Panc1 (cell line): Measurements from ENCODE around the gene CD80. TPM values are rescaled to one million over a fixed set of nuclear protein-coding genes. Genes with fewer than 3 reads are reported as not detected.

Source experiments
- ATAC-seq: fragments of 200-7000 bp; cut with Tn5 transposase; 2 replicates; pipeline ENCODE4 v1.9.1; 2020; ENCODE audit warnings: mild to moderate bottlenecking, moderate library complexity
- BruUV-seq: library from RNA; stranded (reverse); fragments of 400-500 nt; replicated peaks from 2 replicates; lab custom pipeline; 2021; lab: Mats Ljungman, UMichigan
- CTCF ChIA-PET: fragments of 300-600 bp; sonication (Branson Sonifier 250); formaldehyde crosslinking; loops from one replicate; lab custom pipeline; 2022; ENCODE audit warnings: antibody characterized with exemption; lab: Charles Lee
- POLR2A ChIA-PET: fragments of 300-600 bp; sonication (Branson Sonifier 250); formaldehyde crosslinking; loops from one replicate; lab custom pipeline; 2022; ENCODE audit warnings: antibody characterized with exemption; lab: Charles Lee
- DNase-seq: peaks from one replicate; pipeline ENCODE4 v3.0.0-alpha.2; 2010; ENCODE audit warnings: low read depth, low spot score
- H3K27ac ChIP-seq: 2 replicates; pipeline ENCODE4 v1.5.1; 2011; ENCODE audit warnings: mild to moderate bottlenecking, low read length, inconsistent platforms
- H3K27me3 ChIP-seq: fragments of 200-500 bp; sonication (Bioruptor generic); 2 replicates; pipeline ENCODE4 v1.6.0; 2014; ENCODE audit warnings: low read length, inconsistent platforms; ENCODE audit not compliant: control insufficient read depth, insufficient read depth
- H3K36me3 ChIP-seq: fragments of 200-500 bp; sonication (Bioruptor generic); 2 replicates; pipeline ENCODE4 v1.5.1; 2014; ENCODE audit warnings: inconsistent platforms, mild to moderate bottlenecking, low read length, moderate library complexity; ENCODE audit not compliant: control insufficient read depth, insufficient read depth
- H3K4me1 ChIP-seq: 2 replicates; pipeline ENCODE4 v1.5.1; 2011; ENCODE audit warnings: inconsistent platforms, mild to moderate bottlenecking, low read length, moderate library complexity; ENCODE audit not compliant: control insufficient read depth, insufficient read depth
- H3K4me3 ChIP-seq, 2 experiments: 2 replicates each; pipeline ENCODE4 v1.5.1; 2011 to 2012; ENCODE audit warnings: low read depth in 2 of 2, low read length in 2 of 2, mild to moderate bottlenecking in 2 of 2, inconsistent platforms in 1 of 2, moderate library complexity in 1 of 2
- H3K9me3 ChIP-seq: fragments of 200-500 bp; sonication (Bioruptor generic); 2 replicates; pipeline ENCODE4 v1.5.1; 2014; ENCODE audit warnings: low read depth, mild to moderate bottlenecking, inconsistent platforms, low read length, moderate library complexity; ENCODE audit not compliant: control insufficient read depth, insufficient read depth
- POLR2AphosphoS5 ChIP-seq: IDR thresholded peaks from 2 replicates; pipeline ENCODE4 v1.6.1; 2012; ENCODE audit warnings: mild to moderate bottlenecking, low read depth, low read length, moderate library complexity
- SIN3A ChIP-seq: IDR thresholded peaks from 2 replicates; pipeline ENCODE4 v1.6.1; 2012; ENCODE audit warnings: low read depth, mild to moderate bottlenecking, low read length, moderate library complexity, borderline replicate concordance; ENCODE audit not compliant: insufficient read depth
- TCF7L2 ChIP-seq: IDR thresholded peaks from 2 replicates; pipeline ENCODE4 v1.6.1; 2011; ENCODE audit warnings: mild to moderate bottlenecking, low read depth, low read length, inconsistent platforms
- in situ Hi-C: cut with HindIII; loops from 2 replicates; pipeline ENCODE4 v1.10.0; 2016; ENCODE audit warnings: low sequenced_read_pairs, low pct_unique_long_range_greater_than_20kb
- intact Hi-C: fragments of 100-400 bp; cut with micrococcal nuclease; formaldehyde crosslinking; loops from one replicate; pipeline ENCODE4 v1.10.0; 2022; ENCODE audit not compliant: unreplicated experiment
- total RNA-seq: library from RNA; stranded (reverse); gene quantifications from one replicate; pipeline ENCODE4 v1.2.1, GENCODE V29; 2021; ENCODE audit not compliant: unreplicated experiment
- TF ChIP-seq, protein P1 (sequence below): fragments of 450-650 bp; IDR thresholded peaks from 2 replicates; pipeline ENCODE4 v1.5.1; 2017; ENCODE audit warnings: mild to moderate bottlenecking
- TF ChIP-seq, protein P2 (sequence below), 2 experiments: IDR thresholded peaks; 2 replicates each; pipeline ENCODE4 v1.6.1; 2011 to 2012; ENCODE audit warnings: low read depth in 2 of 2, control low read depth in 1 of 2, low read length in 1 of 2, mild to moderate bottlenecking in 1 of 2, moderate library complexity in 1 of 2; ENCODE audit not compliant: insufficient read depth in 1 of 2

Gene CD80
- total RNA-seq, 1 experiment from 2014 or later, result 0.15 TPM

DNA sequence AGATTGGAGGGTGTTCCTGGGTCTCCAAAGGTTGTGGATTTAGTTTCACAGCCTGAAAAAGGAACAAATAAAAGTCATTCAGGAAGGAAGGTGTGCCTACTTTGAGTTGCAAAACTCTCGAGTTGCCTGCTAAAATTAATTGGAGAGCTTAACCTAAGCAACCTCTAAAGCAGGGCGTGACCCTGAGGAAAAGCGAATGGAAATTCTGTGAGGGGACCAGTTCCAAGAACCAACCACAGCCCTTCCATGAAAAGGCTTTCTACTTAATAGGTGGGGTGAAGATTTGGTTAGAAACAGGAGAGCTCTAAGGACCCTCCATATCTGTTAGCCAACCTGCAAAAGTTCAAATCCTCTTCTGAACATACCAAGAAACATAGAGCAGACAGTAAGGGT, 1.5 kb downstream of the CD80 start:
- no peaks in the 10 kb centered on the region for H3K36me3 ChIP-seq
- H3K27me3 ChIP-seq, result no peaks in the 10 kb centered on the region; the same call in 1 of the 2 replicates
- DNase-seq, result no peak
- no peak overlapping the region for H3K4me3 ChIP-seq
- intact Hi-C loops (no loop called here), in situ Hi-C loops (no loop called here)
- TF ChIP-seq, protein P1, sequence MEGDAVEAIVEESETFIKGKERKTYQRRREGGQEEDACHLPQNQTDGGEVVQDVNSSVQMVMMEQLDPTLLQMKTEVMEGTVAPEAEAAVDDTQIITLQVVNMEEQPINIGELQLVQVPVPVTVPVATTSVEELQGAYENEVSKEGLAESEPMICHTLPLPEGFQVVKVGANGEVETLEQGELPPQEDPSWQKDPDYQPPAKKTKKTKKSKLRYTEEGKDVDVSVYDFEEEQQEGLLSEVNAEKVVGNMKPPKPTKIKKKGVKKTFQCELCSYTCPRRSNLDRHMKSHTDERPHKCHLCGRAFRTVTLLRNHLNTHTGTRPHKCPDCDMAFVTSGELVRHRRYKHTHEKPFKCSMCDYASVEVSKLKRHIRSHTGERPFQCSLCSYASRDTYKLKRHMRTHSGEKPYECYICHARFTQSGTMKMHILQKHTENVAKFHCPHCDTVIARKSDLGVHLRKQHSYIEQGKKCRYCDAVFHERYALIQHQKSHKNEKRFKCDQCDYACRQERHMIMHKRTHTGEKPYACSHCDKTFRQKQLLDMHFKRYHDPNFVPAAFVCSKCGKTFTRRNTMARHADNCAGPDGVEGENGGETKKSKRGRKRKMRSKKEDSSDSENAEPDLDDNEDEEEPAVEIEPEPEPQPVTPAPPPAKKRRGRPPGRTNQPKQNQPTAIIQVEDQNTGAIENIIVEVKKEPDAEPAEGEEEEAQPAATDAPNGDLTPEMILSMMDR, result no peak
- no peak for TF ChIP-seq TCF7L2
- TF ChIP-seq, protein P2, sequence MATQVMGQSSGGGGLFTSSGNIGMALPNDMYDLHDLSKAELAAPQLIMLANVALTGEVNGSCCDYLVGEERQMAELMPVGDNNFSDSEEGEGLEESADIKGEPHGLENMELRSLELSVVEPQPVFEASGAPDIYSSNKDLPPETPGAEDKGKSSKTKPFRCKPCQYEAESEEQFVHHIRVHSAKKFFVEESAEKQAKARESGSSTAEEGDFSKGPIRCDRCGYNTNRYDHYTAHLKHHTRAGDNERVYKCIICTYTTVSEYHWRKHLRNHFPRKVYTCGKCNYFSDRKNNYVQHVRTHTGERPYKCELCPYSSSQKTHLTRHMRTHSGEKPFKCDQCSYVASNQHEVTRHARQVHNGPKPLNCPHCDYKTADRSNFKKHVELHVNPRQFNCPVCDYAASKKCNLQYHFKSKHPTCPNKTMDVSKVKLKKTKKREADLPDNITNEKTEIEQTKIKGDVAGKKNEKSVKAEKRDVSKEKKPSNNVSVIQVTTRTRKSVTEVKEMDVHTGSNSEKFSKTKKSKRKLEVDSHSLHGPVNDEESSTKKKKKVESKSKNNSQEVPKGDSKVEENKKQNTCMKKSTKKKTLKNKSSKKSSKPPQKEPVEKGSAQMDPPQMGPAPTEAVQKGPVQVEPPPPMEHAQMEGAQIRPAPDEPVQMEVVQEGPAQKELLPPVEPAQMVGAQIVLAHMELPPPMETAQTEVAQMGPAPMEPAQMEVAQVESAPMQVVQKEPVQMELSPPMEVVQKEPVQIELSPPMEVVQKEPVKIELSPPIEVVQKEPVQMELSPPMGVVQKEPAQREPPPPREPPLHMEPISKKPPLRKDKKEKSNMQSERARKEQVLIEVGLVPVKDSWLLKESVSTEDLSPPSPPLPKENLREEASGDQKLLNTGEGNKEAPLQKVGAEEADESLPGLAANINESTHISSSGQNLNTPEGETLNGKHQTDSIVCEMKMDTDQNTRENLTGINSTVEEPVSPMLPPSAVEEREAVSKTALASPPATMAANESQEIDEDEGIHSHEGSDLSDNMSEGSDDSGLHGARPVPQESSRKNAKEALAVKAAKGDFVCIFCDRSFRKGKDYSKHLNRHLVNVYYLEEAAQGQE (IDR thresholded peaks at IDR 0.05; ENCODE audit: insufficient read depth in 1 of 2, low read depth in 2 of 2, low read length in 1 of 2), result no peak
- no peak for TF ChIP-seq POLR2AphosphoS5
- TF ChIP-seq SIN3A, result no peak
- ChIA-PET CTCF (no interaction called here), POLR2A (no interaction called here)
- H3K27ac ChIP-seq, result no peak overlapping the region
- BruUV-seq, result no TSS peak
- ATAC-seq, result no peak
- no peaks in the 10 kb centered on the region for H3K4me1 ChIP-seq
- no peaks in the 10 kb centered on the region for H3K9me3 ChIP-seq

DNA sequence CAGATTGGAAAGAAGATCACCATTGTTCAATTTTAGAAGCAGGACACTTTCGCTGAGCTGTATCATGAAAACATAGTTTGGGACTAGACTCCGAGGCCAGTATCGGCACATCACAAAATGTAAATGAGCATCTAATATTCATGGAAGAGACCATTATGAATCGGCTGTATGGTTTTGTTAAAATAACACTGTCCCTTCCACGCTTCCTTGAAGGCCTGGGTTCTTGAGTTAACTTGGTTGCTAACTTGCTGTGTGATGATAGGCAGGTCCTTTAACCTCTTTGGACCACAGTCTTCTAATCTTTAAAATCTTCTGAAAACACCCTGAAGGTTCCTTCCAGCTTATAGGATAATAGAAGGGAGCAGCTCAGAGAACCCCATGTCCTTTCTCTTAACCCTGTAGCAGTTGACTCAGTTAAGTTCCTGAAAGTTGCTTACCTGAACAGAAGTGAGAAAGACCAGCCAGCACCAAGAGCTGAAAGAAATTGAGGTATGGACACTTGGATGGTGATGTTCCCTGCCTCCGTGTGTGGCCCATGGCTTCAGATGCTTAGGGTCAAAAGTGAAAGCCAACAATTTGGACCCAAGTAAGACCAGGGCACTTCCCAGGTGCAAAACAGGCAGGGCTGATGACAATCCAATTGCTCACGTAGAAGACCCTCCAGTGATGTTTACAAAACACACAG, 2.1 kb downstream of the CD80 start:
- H3K36me3 ChIP-seq, result no peaks in the 10 kb centered on the region
- ATAC-seq (no peak), DNase-seq (no peak)
- no peaks in the 10 kb centered on the region for H3K9me3 ChIP-seq
- no peak overlapping the region for H3K4me3 ChIP-seq
- no peaks in the 10 kb centered on the region; the same call in 1 of the 2 replicates for H3K27me3 ChIP-seq
- H3K27ac ChIP-seq, result no peak overlapping the region
- ChIA-PET POLR2A (no interaction called here), CTCF (interaction anchor here (0.6 kb wide), 1 partner anchor 267 kb away, joined by 3 read pairs; no protein-coding TSS in a partner anchor)
- H3K4me1 ChIP-seq, result no peaks in the 10 kb centered on the region
- TF ChIP-seq SIN3A (no peak), POLR2AphosphoS5 (no peak), TCF7L2 (no peak)
- TF ChIP-seq, protein P2 (IDR thresholded peaks at IDR 0.05; ENCODE audit: insufficient read depth in 1 of 2, low read depth in 2 of 2, low read length in 1 of 2), result no peak
- TF ChIP-seq, protein P1, result no peak
- intact Hi-C loops (no loop called here), in situ Hi-C loops (no loop called here)
- no TSS peak for BruUV-seq
